Measurements from ENCODE around the gene CEP170B. TPM values are rescaled to one million over a fixed set of nuclear protein-coding genes. Genes with fewer than 3 reads are reported as not detected.

Gene CEP170B
- total and polyA plus RNA-seq, 9 of the 15 experiments (the other 6 are each of a cell fraction or from before 2014, with no cell fraction given) = 0.01 to 10.2 (median 2.2) TPM

- TF ChIP-seq ADNP (tag; IDR thresholded peaks at IDR 0.05) = no peak
Observed at GRCh38 chr14:104877066-104877805, 12.2 kb downstream of the CEP170B start (continued).

GRCh38 chr14:104877806-104878550 is 12.9 kb downstream of the CEP170B start:
- Histone ChIP-seq H3K4me1 (replicated peaks in 1 of 2; ENCODE audit: control insufficient read depth in 2 of 2, insufficient read depth in 2 of 2, low read length in 2 of 2) (peaks cover 0 to 59% of the 10 kb centered on the region in 2 experiments; a peak in 3 of 5 replicates), H3K4me2 (ENCODE audit: insufficient read depth, low read length) (no peak overlapping the region), H3K9me1 (ENCODE audit: control insufficient read depth, insufficient read depth, low read length) (no peaks in the 10 kb centered on the region), H3K9me3 (replicated peaks; ENCODE audit: control insufficient read depth, insufficient read depth, low read depth, low read length) (no peaks in the 10 kb centered on the region), H3K4me3 (no peak overlapping the region), H4K20me1 (replicated peaks; ENCODE audit: control insufficient read depth, insufficient read depth, low read length) (no peaks in the 10 kb centered on the region), H3K27me3 (ENCODE audit: control insufficient read depth in 2 of 2, insufficient read depth in 2 of 2, low read length in 2 of 2) (no peaks in the 10 kb centered on the region), H3K9ac (ENCODE audit: insufficient read depth in 1 of 2, low read depth in 2 of 2, low read length in 2 of 2) (no peak overlapping the region), H3K36me3 (ENCODE audit: control insufficient read depth, insufficient read depth, low read length) (peaks cover 5% of the 10 kb centered on the region; the same call in 2 of the 3 replicates), H2AFZ (ENCODE audit: low read depth, low read length) (no peak overlapping the region), H3K79me2 (ENCODE audit: control insufficient read depth, insufficient read depth, low read length) (no peaks in the 10 kb centered on the region; the same call in 2 of the 3 replicates), H3K27ac (ENCODE audit: extremely low read depth, low read depth, low read length) (no peak overlapping the region)
- 65% methylated on average over 14 of the region's 30 CpGs for WGBS (ENCODE audit: insufficient coverage, low coverage, missing lambda C conversion rate)
- no peak for DNase-seq (ENCODE audit: extremely low read depth in 1 of 4, low spot score in 3 of 4)
- CTCF ChIA-PET (ENCODE audit: low intra/inter-chr PET ratio) = no interaction called here
- BruUV-seq (replicated peaks) = no TSS peak
- POLR2A ChIA-PET = no interaction called here
- in situ Hi-C loops (cut with MboI) = no loop called here
- intact Hi-C loops (cut with micrococcal nuclease) = loop anchor here (10.0 kb wide), 1 partner anchor 113 kb away; no protein-coding TSS in a partner anchor
- FAIRE-seq = no peak
- ATAC-seq = no peak
- TF ChIP-seq BDP1 (IDR thresholded peaks at IDR 0.05; ENCODE audit: insufficient read depth, insufficient read length) (no peak), CREB5 (CRISPR knock-in tag; IDR thresholded peaks at IDR 0.05) (no peak), ELF1 (tag; IDR thresholded peaks at IDR 0.05) (no peak), NONO (IDR thresholded peaks at IDR 0.05; ENCODE audit: low read depth in 2 of 2, low read length in 1 of 2) (no peak), HCFC1 (IDR thresholded peaks at IDR 0.05; ENCODE audit: low read depth, low read length) (no peak)

All from K562 (cell line).